ENCODE results near the gene MAGI1.

MAGI1 gene

GRCh38 chr3:65871305-65872141 is 167.2 kb downstream of the MAGI1 start (continued):
- TF ChIP-seq TOX (CRISPR knock-in tag; IDR thresholded peaks at IDR 0.05; ENCODE audit: borderline replicate concordance), result no peak
- no peak for TF ChIP-seq ZNF8 (CRISPR knock-in tag; IDR thresholded peaks at IDR 0.05)
- TF ChIP-seq ARNTL (CRISPR knock-in tag; IDR thresholded peaks at IDR 0.05; ENCODE audit: borderline replicate concordance, low read depth), result no peak
- no peak for TF ChIP-seq TCF4 (CRISPR knock-in tag; IDR thresholded peaks at IDR 0.05; ENCODE audit: borderline replicate concordance)
- no peak for TF ChIP-seq TSHZ2 (CRISPR knock-in tag; IDR thresholded peaks at IDR 0.05)

- TF ChIP-seq TCF4 (CRISPR knock-in tag; IDR thresholded peaks at IDR 0.05; ENCODE audit: borderline replicate concordance), result no peak
- TF ChIP-seq ZNF565 (CRISPR knock-in tag; conservative IDR thresholded peaks at IDR 0.05; ENCODE audit: low read depth), result no peak
- TF ChIP-seq OSR1 (CRISPR knock-in tag; IDR thresholded peaks at IDR 0.05), result no peak
- no peak for ATAC-seq
Observed at GRCh38 chr3:65869798-65870197, 168.9 kb downstream of the MAGI1 start.

- ATAC-seq, result no peak
- no peak for TF ChIP-seq ARNTL (CRISPR knock-in tag; IDR thresholded peaks at IDR 0.05; ENCODE audit: borderline replicate concordance, low read depth)
- no peak for TF ChIP-seq OSR1 (CRISPR knock-in tag; IDR thresholded peaks at IDR 0.05)
Observed at GRCh38 chr3:65867463-65868210, 171.1 kb downstream of the MAGI1 start.

- ATAC-seq, result no peak
- TF ChIP-seq CREB5 (CRISPR knock-in tag; IDR thresholded peaks at IDR 0.05; ENCODE audit: low read depth) (no peak), POU6F1 (CRISPR knock-in tag; IDR thresholded peaks at IDR 0.05; ENCODE audit: borderline replicate concordance, low read depth) (no peak), CSDC2 (CRISPR knock-in tag; IDR thresholded peaks at IDR 0.05) (no peak)
Observed at GRCh38 chr3:65864357-65864904, 174.3 kb downstream of the MAGI1 start.

- ATAC-seq, result no peak
- TF ChIP-seq ZFP30 (CRISPR knock-in tag; IDR thresholded peaks at IDR 0.05), result no peak
- no peak for TF ChIP-seq ESRRG (CRISPR knock-in tag; IDR thresholded peaks at IDR 0.05)
- TF ChIP-seq PPARA (CRISPR knock-in tag; IDR thresholded peaks at IDR 0.05; ENCODE audit: borderline replicate concordance), result no peak
- TF ChIP-seq POU6F1 (CRISPR knock-in tag; IDR thresholded peaks at IDR 0.05; ENCODE audit: borderline replicate concordance, low read depth), result no peak
- no peak for TF ChIP-seq ZNF565 (CRISPR knock-in tag; conservative IDR thresholded peaks at IDR 0.05; ENCODE audit: low read depth)
- TF ChIP-seq ISL1 (CRISPR knock-in tag; IDR thresholded peaks at IDR 0.05), result no peak
- no peak for TF ChIP-seq TCF4 (CRISPR knock-in tag; IDR thresholded peaks at IDR 0.05; ENCODE audit: borderline replicate concordance)
- TF ChIP-seq CSDC2 (CRISPR knock-in tag; IDR thresholded peaks at IDR 0.05), result no peak
- no peak for TF ChIP-seq ZNF70 (CRISPR knock-in tag; IDR thresholded peaks at IDR 0.05)
- TF ChIP-seq CSRNP3 (CRISPR knock-in tag; IDR thresholded peaks at IDR 0.05), result no peak
- no peak for TF ChIP-seq SNAI2 (CRISPR knock-in tag; IDR thresholded peaks at IDR 0.05)
- no peak for TF ChIP-seq ZNF8 (CRISPR knock-in tag; IDR thresholded peaks at IDR 0.05)
- no peak for TF ChIP-seq ZFP3 (CRISPR knock-in tag; IDR thresholded peaks at IDR 0.05)
- no peak for TF ChIP-seq GLIS3 (CRISPR knock-in tag; IDR thresholded peaks at IDR 0.05)
- TF ChIP-seq CREB5 (CRISPR knock-in tag; IDR thresholded peaks at IDR 0.05; ENCODE audit: low read depth), result no peak
Observed at GRCh38 chr3:65861718-65862117, 177.0 kb downstream of the MAGI1 start.
